WTC11 (cell line): ENCODE measurements around the gene SYCE3. TPM values are rescaled to one million over a fixed set of nuclear protein-coding genes. Genes with fewer than 3 reads are reported as not detected.

Experiments
- ATAC-seq: fragments of 200-7000 bp; cut with Tn5 transposase; 2 replicates; pipeline ENCODE4 v1.10.0; 2021; ENCODE audit warnings: mild to moderate bottlenecking, moderate library complexity
- CTCF ChIA-PET: fragments of 300-600 bp; sonication (Branson Sonifier 250); formaldehyde crosslinking; loops from one replicate; lab custom pipeline; 2021; ENCODE audit warnings: antibody characterized with exemption; lab: Charles Lee
- POLR2A ChIA-PET: fragments of 350-600 bp; sonication (Branson Sonifier 250); formaldehyde crosslinking; loops from one replicate; lab custom pipeline; 2021; ENCODE audit warnings: antibody characterized with exemption; lab: Charles Lee
- DNase-seq: peaks from one replicate; pipeline ENCODE4 v3.0.0; 2021; ENCODE audit warnings: low spot score
- H3K27ac Mint-ChIP-seq: 2 replicates; pipeline ENCODE4 v1.8.0; 2021; ENCODE audit warnings: mixed read lengths
- H3K27me3 Mint-ChIP-seq: 2 replicates; pipeline ENCODE4 v1.8.0; 2021; ENCODE audit warnings: low read depth, mild to moderate bottlenecking, moderate library complexity, mixed read lengths
- H3K36me3 Mint-ChIP-seq: 2 replicates; pipeline ENCODE4 v1.8.0; 2021; ENCODE audit warnings: mixed read lengths
- H3K4me1 Mint-ChIP-seq: 2 replicates; pipeline ENCODE4 v1.8.0; 2022; ENCODE audit warnings: mixed read lengths
- H3K4me3 Mint-ChIP-seq: 2 replicates; pipeline ENCODE4 v1.8.0; 2021; ENCODE audit warnings: mild to moderate bottlenecking, moderate library complexity, mixed read lengths
- H3K9me3 Mint-ChIP-seq: 2 replicates; pipeline ENCODE4 v1.8.0; 2021; ENCODE audit warnings: mixed read lengths
- ELF4 ChIP-seq: sonication (generic); formaldehyde crosslinking; IDR thresholded peaks from 2 replicates; pipeline ENCODE4 v1.8.1; 2022; ENCODE audit warnings: low read depth, mild to moderate bottlenecking, moderate library complexity, missing genetic modification reagents
- ESRRA ChIP-seq: sonication (generic); formaldehyde crosslinking; IDR thresholded peaks from 2 replicates; pipeline ENCODE4 v1.8.1; 2022; ENCODE audit warnings: mild to moderate bottlenecking, missing genetic modification reagents, borderline replicate concordance
- JUN ChIP-seq: sonication (generic); formaldehyde crosslinking; IDR thresholded peaks from 2 replicates; pipeline ENCODE4 v1.8.0; 2023; ENCODE audit warnings: mild to moderate bottlenecking, missing genetic modification reagents
- NFATC4 ChIP-seq: fragments of 250-450 bp; sonication (Bioruptor Pico); IDR thresholded peaks from 2 replicates; pipeline ENCODE4 v1.9.0; 2021; ENCODE audit warnings: mild to moderate bottlenecking
- OVOL2 ChIP-seq: fragments of 250-450 bp; sonication (Bioruptor Pico); IDR thresholded peaks from 2 replicates; pipeline ENCODE4 v1.9.0; 2021; ENCODE audit warnings: mild to moderate bottlenecking, borderline replicate concordance
- SMAD4 ChIP-seq: sonication (generic); formaldehyde crosslinking; IDR thresholded peaks from 2 replicates; pipeline ENCODE4 v1.8.0; 2022; ENCODE audit warnings: mild to moderate bottlenecking, missing genetic modification reagents
- TCF7 ChIP-seq: sonication (generic); formaldehyde crosslinking; IDR thresholded peaks from 2 replicates; pipeline ENCODE4 v1.8.0; 2022; ENCODE audit warnings: mild to moderate bottlenecking, low read depth, missing genetic modification reagents, moderate library complexity
- ZNF423 ChIP-seq: fragments of 250-450 bp; sonication (Bioruptor Pico); IDR thresholded peaks from 2 replicates; pipeline ENCODE4 v2.1.2; 2022; ENCODE audit warnings: mild to moderate bottlenecking, moderate library complexity
- ZNF532 ChIP-seq: fragments of 250-450 bp; sonication (Bioruptor Pico); IDR thresholded peaks from 2 replicates; pipeline ENCODE4 v1.9.0; 2021; ENCODE audit warnings: mild to moderate bottlenecking, borderline replicate concordance
- total RNA-seq: library from RNA; stranded (reverse); gene quantifications from 3 replicates; pipeline ENCODE4 v1.2.3, GENCODE V29; 2021
- TF ChIP-seq, protein P1 (sequence below): sonication (generic); formaldehyde crosslinking; IDR thresholded peaks from 2 replicates; pipeline ENCODE4 v1.8.1; 2022; ENCODE audit warnings: low read depth, missing genetic modification reagents, borderline replicate concordance
- TF ChIP-seq, protein P2 (sequence below): sonication (generic); formaldehyde crosslinking; IDR thresholded peaks from 2 replicates; pipeline ENCODE4 v1.8.0; 2023; ENCODE audit warnings: mild to moderate bottlenecking, missing genetic modification reagents
- TF ChIP-seq, protein P3 (sequence below): fragments of 200-600 bp; IDR thresholded peaks from 2 replicates; pipeline ENCODE4 v1.8.0; 2022; ENCODE audit warnings: antibody characterized with exemption
- TF ChIP-seq, protein P4 (sequence below): sonication (generic); formaldehyde crosslinking; IDR thresholded peaks from 2 replicates; pipeline ENCODE4 v1.8.1; 2023; ENCODE audit warnings: mild to moderate bottlenecking, moderate library complexity, missing genetic modification reagents
- TF ChIP-seq, protein P5 (sequence below): sonication (generic); formaldehyde crosslinking; IDR thresholded peaks from 2 replicates; pipeline ENCODE4 v1.8.1; 2022; ENCODE audit warnings: low read depth, mild to moderate bottlenecking, moderate library complexity, missing genetic modification reagents, borderline replicate concordance
- TF ChIP-seq, protein P6 (sequence below): sonication (generic); formaldehyde crosslinking; IDR thresholded peaks from 2 replicates; pipeline ENCODE4 v1.8.0; 2023; ENCODE audit warnings: missing genetic modification reagents

SYCE3 gene
- total RNA-seq, 1 experiment from 2014 or later: 0.46 TPM

GRCh38 chr22:50516891-50517290 is 45.8 kb downstream of the SYCE3 start:
- no peak overlapping the region for H3K27ac Mint-ChIP-seq
- TF ChIP-seq, protein P1, sequence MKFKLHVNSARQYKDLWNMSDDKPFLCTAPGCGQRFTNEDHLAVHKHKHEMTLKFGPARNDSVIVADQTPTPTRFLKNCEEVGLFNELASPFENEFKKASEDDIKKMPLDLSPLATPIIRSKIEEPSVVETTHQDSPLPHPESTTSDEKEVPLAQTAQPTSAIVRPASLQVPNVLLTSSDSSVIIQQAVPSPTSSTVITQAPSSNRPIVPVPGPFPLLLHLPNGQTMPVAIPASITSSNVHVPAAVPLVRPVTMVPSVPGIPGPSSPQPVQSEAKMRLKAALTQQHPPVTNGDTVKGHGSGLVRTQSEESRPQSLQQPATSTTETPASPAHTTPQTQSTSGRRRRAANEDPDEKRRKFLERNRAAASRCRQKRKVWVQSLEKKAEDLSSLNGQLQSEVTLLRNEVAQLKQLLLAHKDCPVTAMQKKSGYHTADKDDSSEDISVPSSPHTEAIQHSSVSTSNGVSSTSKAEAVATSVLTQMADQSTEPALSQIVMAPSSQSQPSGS (CRISPR knock-in tag): no peak
- TF ChIP-seq, protein P2, sequence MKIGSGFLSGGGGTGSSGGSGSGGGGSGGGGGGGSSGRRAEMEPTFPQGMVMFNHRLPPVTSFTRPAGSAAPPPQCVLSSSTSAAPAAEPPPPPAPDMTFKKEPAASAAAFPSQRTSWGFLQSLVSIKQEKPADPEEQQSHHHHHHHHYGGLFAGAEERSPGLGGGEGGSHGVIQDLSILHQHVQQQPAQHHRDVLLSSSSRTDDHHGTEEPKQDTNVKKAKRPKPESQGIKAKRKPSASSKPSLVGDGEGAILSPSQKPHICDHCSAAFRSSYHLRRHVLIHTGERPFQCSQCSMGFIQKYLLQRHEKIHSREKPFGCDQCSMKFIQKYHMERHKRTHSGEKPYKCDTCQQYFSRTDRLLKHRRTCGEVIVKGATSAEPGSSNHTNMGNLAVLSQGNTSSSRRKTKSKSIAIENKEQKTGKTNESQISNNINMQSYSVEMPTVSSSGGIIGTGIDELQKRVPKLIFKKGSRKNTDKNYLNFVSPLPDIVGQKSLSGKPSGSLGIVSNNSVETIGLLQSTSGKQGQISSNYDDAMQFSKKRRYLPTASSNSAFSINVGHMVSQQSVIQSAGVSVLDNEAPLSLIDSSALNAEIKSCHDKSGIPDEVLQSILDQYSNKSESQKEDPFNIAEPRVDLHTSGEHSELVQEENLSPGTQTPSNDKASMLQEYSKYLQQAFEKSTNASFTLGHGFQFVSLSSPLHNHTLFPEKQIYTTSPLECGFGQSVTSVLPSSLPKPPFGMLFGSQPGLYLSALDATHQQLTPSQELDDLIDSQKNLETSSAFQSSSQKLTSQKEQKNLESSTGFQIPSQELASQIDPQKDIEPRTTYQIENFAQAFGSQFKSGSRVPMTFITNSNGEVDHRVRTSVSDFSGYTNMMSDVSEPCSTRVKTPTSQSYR (CRISPR knock-in tag): no peak
- TF ChIP-seq ELF4 (CRISPR knock-in tag) (no peak), JUN (no peak), NFATC4 (CRISPR knock-in tag) (no peak), TCF7 (CRISPR knock-in tag) (no peak), SMAD4 (no peak), OVOL2 (CRISPR knock-in tag) (no peak), ESRRA (CRISPR knock-in tag) (no peak), ZNF532 (CRISPR knock-in tag) (no peak), ZNF423 (CRISPR knock-in tag) (no peak)
- TF ChIP-seq, protein P3, sequence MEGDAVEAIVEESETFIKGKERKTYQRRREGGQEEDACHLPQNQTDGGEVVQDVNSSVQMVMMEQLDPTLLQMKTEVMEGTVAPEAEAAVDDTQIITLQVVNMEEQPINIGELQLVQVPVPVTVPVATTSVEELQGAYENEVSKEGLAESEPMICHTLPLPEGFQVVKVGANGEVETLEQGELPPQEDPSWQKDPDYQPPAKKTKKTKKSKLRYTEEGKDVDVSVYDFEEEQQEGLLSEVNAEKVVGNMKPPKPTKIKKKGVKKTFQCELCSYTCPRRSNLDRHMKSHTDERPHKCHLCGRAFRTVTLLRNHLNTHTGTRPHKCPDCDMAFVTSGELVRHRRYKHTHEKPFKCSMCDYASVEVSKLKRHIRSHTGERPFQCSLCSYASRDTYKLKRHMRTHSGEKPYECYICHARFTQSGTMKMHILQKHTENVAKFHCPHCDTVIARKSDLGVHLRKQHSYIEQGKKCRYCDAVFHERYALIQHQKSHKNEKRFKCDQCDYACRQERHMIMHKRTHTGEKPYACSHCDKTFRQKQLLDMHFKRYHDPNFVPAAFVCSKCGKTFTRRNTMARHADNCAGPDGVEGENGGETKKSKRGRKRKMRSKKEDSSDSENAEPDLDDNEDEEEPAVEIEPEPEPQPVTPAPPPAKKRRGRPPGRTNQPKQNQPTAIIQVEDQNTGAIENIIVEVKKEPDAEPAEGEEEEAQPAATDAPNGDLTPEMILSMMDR: no peak
- TF ChIP-seq, protein P4, sequence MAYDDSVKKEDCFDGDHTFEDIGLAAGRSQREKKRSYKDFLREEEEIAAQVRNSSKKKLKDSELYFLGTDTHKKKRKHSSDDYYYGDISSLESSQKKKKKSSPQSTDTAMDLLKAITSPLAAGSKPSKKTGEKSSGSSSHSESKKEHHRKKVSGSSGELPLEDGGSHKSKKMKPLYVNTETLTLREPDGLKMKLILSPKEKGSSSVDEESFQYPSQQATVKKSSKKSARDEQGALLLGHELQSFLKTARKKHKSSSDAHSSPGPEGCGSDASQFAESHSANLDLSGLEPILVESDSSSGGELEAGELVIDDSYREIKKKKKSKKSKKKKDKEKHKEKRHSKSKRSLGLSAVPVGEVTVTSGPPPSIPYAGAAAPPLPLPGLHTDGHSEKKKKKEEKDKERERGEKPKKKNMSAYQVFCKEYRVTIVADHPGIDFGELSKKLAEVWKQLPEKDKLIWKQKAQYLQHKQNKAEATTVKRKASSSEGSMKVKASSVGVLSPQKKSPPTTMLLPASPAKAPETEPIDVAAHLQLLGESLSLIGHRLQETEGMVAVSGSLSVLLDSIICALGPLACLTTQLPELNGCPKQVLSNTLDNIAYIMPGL (CRISPR knock-in tag): no peak
- TF ChIP-seq, protein P5, sequence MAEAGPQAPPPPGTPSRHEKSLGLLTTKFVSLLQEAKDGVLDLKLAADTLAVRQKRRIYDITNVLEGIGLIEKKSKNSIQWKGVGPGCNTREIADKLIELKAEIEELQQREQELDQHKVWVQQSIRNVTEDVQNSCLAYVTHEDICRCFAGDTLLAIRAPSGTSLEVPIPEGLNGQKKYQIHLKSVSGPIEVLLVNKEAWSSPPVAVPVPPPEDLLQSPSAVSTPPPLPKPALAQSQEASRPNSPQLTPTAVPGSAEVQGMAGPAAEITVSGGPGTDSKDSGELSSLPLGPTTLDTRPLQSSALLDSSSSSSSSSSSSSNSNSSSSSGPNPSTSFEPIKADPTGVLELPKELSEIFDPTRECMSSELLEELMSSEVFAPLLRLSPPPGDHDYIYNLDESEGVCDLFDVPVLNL (CRISPR knock-in tag): no peak
- TF ChIP-seq, protein P6, sequence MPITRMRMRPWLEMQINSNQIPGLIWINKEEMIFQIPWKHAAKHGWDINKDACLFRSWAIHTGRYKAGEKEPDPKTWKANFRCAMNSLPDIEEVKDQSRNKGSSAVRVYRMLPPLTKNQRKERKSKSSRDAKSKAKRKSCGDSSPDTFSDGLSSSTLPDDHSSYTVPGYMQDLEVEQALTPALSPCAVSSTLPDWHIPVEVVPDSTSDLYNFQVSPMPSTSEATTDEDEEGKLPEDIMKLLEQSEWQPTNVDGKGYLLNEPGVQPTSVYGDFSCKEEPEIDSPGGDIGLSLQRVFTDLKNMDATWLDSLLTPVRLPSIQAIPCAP: no peak
- TF ChIP-seq, all 79 proteins: peak for 0
- H3K36me3 Mint-ChIP-seq: peaks cover 15% of the 10 kb centered on the region
- no peak for DNase-seq
- ChIA-PET CTCF (interaction anchor here (0.8 to 0.9 kb wide), 3 partner anchors 8 to 103 kb away, joined by 3 read pairs; partner anchors contain the start of gene SCO2), POLR2A (no interaction called here)
- no peaks in the 10 kb centered on the region for H3K4me1 Mint-ChIP-seq
- H3K27me3 Mint-ChIP-seq: no peaks in the 10 kb centered on the region
- H3K4me3 Mint-ChIP-seq: no peak overlapping the region
- ATAC-seq: no peak
- no peaks in the 10 kb centered on the region for H3K9me3 Mint-ChIP-seq
